HepG2 (cell line): ENCODE data around the gene RAB32. TPM values are rescaled to one million over a fixed set of nuclear protein-coding genes. Genes with fewer than 3 reads are reported as not detected.

Source experiments
- ATAC-seq: fragments of 200-7000 bp; cut with Tn5 transposase; 3 replicates; pipeline ENCODE4 v1.9.1; 2020; ENCODE audit warnings: mild to moderate bottlenecking, moderate library complexity
- BruUV-seq: library from RNA; stranded (reverse); fragments of 400-500 nt; replicated peaks from 2 replicates; lab custom pipeline; 2021; lab: Mats Ljungman, UMichigan
- CTCF ChIA-PET: fragments of 300-600 bp; formaldehyde crosslinking; extraction: SDS; loops from one replicate; lab custom pipeline; 2021; ENCODE audit warnings: low total read pairs, inconsistent platforms, low intra/inter-chr PET ratio; lab: Yijun Ruan, JAX
- POLR2A ChIA-PET: fragments of 350-600 bp; sonication (Branson Sonifier 250); formaldehyde crosslinking; loops from one replicate; lab custom pipeline; 2020; ENCODE audit warnings: antibody characterized with exemption, inconsistent platforms; lab: Yijun Ruan, JAX
- DNase-seq: peaks from one replicate; pipeline ENCODE4 v3.0.0-alpha.2; 2015; ENCODE audit warnings: low spot score
- FAIRE-seq: peaks from 3 replicates; lab custom pipeline; 2011; peaks lifted over from hg19 to GRCh38; lab: Jason Lieb, UNC
- H2AFZ ChIP-seq: one replicate; pipeline ENCODE4 v1.6.1; 2011; ENCODE audit warnings: low read length, inconsistent platforms
- H3K27ac ChIP-seq: fragments of 300-600 bp; 3 replicates; pipeline ENCODE4 v1.8.0; 2011; ENCODE audit warnings: mixed run types, mild to moderate bottlenecking, mixed read lengths, low read length, inconsistent platforms; ENCODE audit not compliant: insufficient read depth; ENCODE audit errors: extremely low read length
- H3K27me3 ChIP-seq, 2 experiments: fragments of 200-600 bp in 1 of 2; 2 replicates in 1 of 2; 3 replicates in 1 of 2; pipeline versions ENCODE4 v1.6.0 to v1.8.0; 2011; ENCODE audit warnings: low read length in 2 of 2, mild to moderate bottlenecking in 2 of 2, moderate library complexity in 2 of 2, inconsistent platforms in 1 of 2; ENCODE audit not compliant: insufficient read depth in 2 of 2, control insufficient read depth in 1 of 2
- H3K36me3 ChIP-seq, 2 experiments: fragments of 200-600 bp in 1 of 2; replicated peaks in 1 of 2; 2 replicates in 1 of 2; 3 replicates in 1 of 2; pipeline versions ENCODE4 v1.5.1 to v1.8.0; 2011; ENCODE audit warnings: low read length in 2 of 2, inconsistent platforms in 1 of 2; ENCODE audit not compliant: insufficient read depth in 2 of 2, control insufficient read depth in 1 of 2
- H3K4me1 ChIP-seq: 2 replicates; pipeline ENCODE4 v1.5.1; 2012; ENCODE audit warnings: low read length, inconsistent platforms; ENCODE audit not compliant: insufficient read depth
- H3K4me2 ChIP-seq: 2 replicates; pipeline ENCODE4 v1.6.0; 2011; ENCODE audit warnings: low read depth, low read length, inconsistent platforms
- H3K4me3 ChIP-seq, 3 experiments: fragments of 200-600 bp in 1 of 3; sonication (generic), shearing (Covaris generic) in 1 of 3; replicated peaks in 1 of 3; 2 replicates each; pipeline ENCODE4 v1.5.1; 2011 to 2016; ENCODE audit warnings: low read length in 3 of 3, inconsistent platforms in 2 of 3, low read depth in 2 of 3, mild to moderate bottlenecking in 2 of 3, control low read depth in 1 of 3, mixed read lengths in 1 of 3; ENCODE audit not compliant: insufficient read depth in 1 of 3
- H3K79me2 ChIP-seq: one replicate; pipeline ENCODE4 v1.6.1; 2011; ENCODE audit warnings: low read length, inconsistent platforms; ENCODE audit not compliant: insufficient read depth
- H3K9ac ChIP-seq: 2 replicates; pipeline ENCODE4 v1.6.0; 2011; ENCODE audit warnings: mild to moderate bottlenecking, low read depth, low read length, inconsistent platforms; ENCODE audit not compliant: insufficient read depth
- H3K9me3 ChIP-seq: 2 replicates; pipeline ENCODE4 v1.5.1; 2012; ENCODE audit warnings: mild to moderate bottlenecking, low read length
- H4K20me1 ChIP-seq: 2 replicates; pipeline ENCODE4 v1.6.0; 2011; ENCODE audit warnings: inconsistent platforms, mild to moderate bottlenecking, low read length, moderate library complexity; ENCODE audit not compliant: insufficient read depth
- ATF4 ChIP-seq, 2 experiments: fragments of 450-650 bp in 1 of 2; sonication (generic) in 1 of 2; formaldehyde crosslinking; IDR thresholded peaks; 2 replicates each; pipeline versions ENCODE4 v1.5.0 to v1.8.0; 2020 to 2022; ENCODE audit warnings: mild to moderate bottlenecking in 1 of 2, missing genetic modification reagents in 1 of 2
- ATF7 ChIP-seq, 2 experiments: fragments of 450-650 bp in 1 of 2; sonication (generic) in 1 of 2; formaldehyde crosslinking in 1 of 2; IDR thresholded peaks; 2 replicates each; pipeline versions ENCODE4 v1.4.0 to v1.6.1; 2016 to 2020; ENCODE audit warnings: antibody characterized with exemption in 1 of 2, mild to moderate bottlenecking in 1 of 2, missing genetic modification reagents in 1 of 2
- CEBPB ChIP-seq: IDR thresholded peaks from 2 replicates; pipeline ENCODE4 v1.6.1; 2011; ENCODE audit warnings: low read depth, low read length, improper control_type of control experiment, borderline replicate concordance
- DNMT1 ChIP-seq: sonication (generic); formaldehyde crosslinking; IDR thresholded peaks from 2 replicates; pipeline ENCODE4 v1.5.1; 2020; ENCODE audit warnings: mild to moderate bottlenecking, missing genetic modification reagents
- NR2F1 ChIP-seq, 2 experiments: fragments of 450-650 bp in 1 of 2; formaldehyde crosslinking in 1 of 2; IDR thresholded peaks; 2 replicates each; pipeline versions ENCODE4 v1.5.0 to v1.6.1; 2016 to 2020; ENCODE audit warnings: mild to moderate bottlenecking in 1 of 2, missing compliant biosample characterization in 1 of 2, missing genetic modification reagents in 1 of 2, moderate library complexity in 1 of 2
- RBFOX2 ChIP-seq: fragments of 200-400 bp; formaldehyde crosslinking; IDR thresholded peaks from 2 replicates; pipeline ENCODE4 v1.6.1; 2017; ENCODE audit warnings: low read depth, mild to moderate bottlenecking, low read length
- ZNF572 ChIP-seq: sonication (generic); formaldehyde crosslinking; IDR thresholded peaks from 2 replicates; pipeline ENCODE4 v1.5.1; 2020; ENCODE audit warnings: mild to moderate bottlenecking, missing genetic modification reagents
- WGBS: methylation state at CpG from one replicate; pipeline ENCODE4 v1.1.6; 2017; ENCODE audit warnings: low lambda C conversion rate; 5-methylcytosine and 5-hydroxymethylcytosine counted together
- in situ Hi-C: cut with HindIII; loops from 2 replicates; pipeline ENCODE4 v1.10.0; 2017; ENCODE audit warnings: low pct_unique_long_range_greater_than_20kb; ENCODE audit not compliant: extremely low pct_ligation_motif_present
- intact Hi-C: fragments of 100-400 bp; cut with micrococcal nuclease; formaldehyde crosslinking; loops from one replicate; pipeline ENCODE4 v1.10.0; 2022; ENCODE audit not compliant: unreplicated experiment
- polyA plus RNA-seq, 8 experiments: library from polyadenylated mRNA; depleted of rRNA in 3 of 8; stranded (reverse) in 7 of 8; unstranded in 1 of 8; fragments of >200 nt; fragmentation: Illumina TruSeq in 4 of 8; extraction: Trizol in 4 of 8; gene quantifications; 2 replicates each; pipeline versions ENCODE4 v1.2.1 to v1.2.3, GENCODE V29; 2011 to 2016; ENCODE audit warnings: low read depth in 4 of 8, missing spikeins in 1 of 8, mixed read lengths in 1 of 8; ENCODE audit not compliant: insufficient read depth in 1 of 8
- total RNA-seq, 5 experiments: library from RNA; depleted of rRNA; stranded (reverse); fragments of >200 nt; fragmentation: Illumina TruSeq; extraction: Trizol; gene quantifications; 2 replicates each; pipeline ENCODE4 v1.2.3, GENCODE V29; 2016; ENCODE audit warnings: low read depth in 1 of 5

RAB32 gene
- total and polyA plus RNA-seq, 2 of the 13 experiments (the other 11 are each of a cell fraction or from before 2014, with no cell fraction given) = 43.7 to 93.9 TPM

DNA sequence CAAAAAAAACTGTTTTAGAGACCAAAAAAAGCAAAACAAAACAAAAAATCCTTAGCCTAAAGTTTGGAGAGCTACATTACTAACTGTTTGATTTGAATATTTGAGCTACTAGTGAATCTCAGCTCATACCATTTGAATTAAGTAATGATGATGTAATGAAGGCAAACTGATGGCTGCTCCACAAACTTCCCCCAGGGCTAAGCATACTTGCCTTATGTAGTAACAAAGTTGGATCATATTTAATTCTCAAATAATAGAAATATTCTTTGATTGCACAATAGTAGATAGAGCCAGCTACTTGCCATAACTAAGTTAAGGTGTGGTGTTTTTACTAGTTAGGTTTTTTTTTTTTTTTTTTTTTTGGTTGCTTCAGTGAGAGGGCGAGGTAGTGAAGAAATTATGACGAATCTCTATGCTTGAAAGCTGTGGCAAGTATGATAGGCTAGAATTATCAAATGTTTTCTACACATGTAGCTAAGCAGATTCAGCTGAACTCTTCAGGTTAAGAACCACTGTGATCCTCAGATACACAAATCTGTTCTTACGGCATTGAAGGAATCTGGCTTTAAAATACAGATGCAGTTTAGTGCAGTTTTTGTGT is 2.9 kb downstream of the RAB32 start:
- peaks cover 30% of the 10 kb centered on the region for H3K4me1 ChIP-seq
- no peak for ATAC-seq
- peak overlapping the region; percentile 90 for H3K4me2 ChIP-seq
- ChIA-PET POLR2A (interaction anchor here (0.7 kb wide), 2 partner anchors 251 to 960 kb away, joined by 3 read pairs; no protein-coding TSS in a partner anchor), CTCF (no interaction called here)
- H3K27ac ChIP-seq = no peak overlapping the region
- in situ Hi-C loops = no loop called here
- H2AFZ ChIP-seq = no peak overlapping the region
- peaks cover 5 to 19% of the 10 kb centered on the region in 2 experiments; a peak in 4 of 5 replicates for H3K36me3 ChIP-seq
- H3K27me3 ChIP-seq = no peaks in the 10 kb centered on the region; a peak in 1 of 5 replicates
- H4K20me1 ChIP-seq = no peaks in the 10 kb centered on the region
- peak; percentile 24 for DNase-seq
- BruUV-seq = no TSS peak
- 63% methylated on average over 3 of the region's 3 CpGs for WGBS
- peaks cover 32% of the 10 kb centered on the region for H3K79me2 ChIP-seq
- peak overlapping the region; percentile 16; the same call in 1 of the 2 replicates for H3K9ac ChIP-seq
- intact Hi-C loops = loop anchor here (10.0 kb wide), 2 partner anchors 648 to 812 kb away; partner anchors contain the start of gene EPM2A
- no peak overlapping the region for H3K4me3 ChIP-seq
- TF ChIP-seq CEBPB (peak; percentile 86), ZNF572 (CRISPR knock-in tag) (no peak), NR2F1 (CRISPR knock-in tag; IDR thresholded peaks at IDR 0.05) (0 out of 4 replicates have a peak, but pooled peaks of 1 of the 2 experiments have one; percentile 12), ATF7 (IDR thresholded peaks at IDR 0.05) (peak; percentile 75), ATF7 (CRISPR knock-in tag; IDR thresholded peaks at IDR 0.05) (no peak), DNMT1 (CRISPR knock-in tag) (no peak), RBFOX2 (peak; percentile 27; the same call in 1 of the 2 replicates), ATF4 (CRISPR knock-in tag; IDR thresholded peaks at IDR 0.05) (peak in 1 of 2 experiments; percentile 46; a peak in 1 of 4 replicates)
- no peak for FAIRE-seq
- H3K9me3 ChIP-seq = no peaks in the 10 kb centered on the region
